ENCODE measurements around the gene CCDC148.
"Not testable (repeated sequence)": the region's sequence is repeated elsewhere in the genome, so short reads cannot be mapped to it uniquely, and the experiment has no call there.

CCDC148 gene

GRCh38 chr2:158482594-158482993 is 26.0 kb upstream of the CCDC148 start:
- DNase-seq (ENCODE audit: low read depth): no peak

- DNase-seq (ENCODE audit: low read depth): no peak
Measured at GRCh38 chr2:158481116-158481515, 24.6 kb upstream of the CCDC148 start.

DNA sequence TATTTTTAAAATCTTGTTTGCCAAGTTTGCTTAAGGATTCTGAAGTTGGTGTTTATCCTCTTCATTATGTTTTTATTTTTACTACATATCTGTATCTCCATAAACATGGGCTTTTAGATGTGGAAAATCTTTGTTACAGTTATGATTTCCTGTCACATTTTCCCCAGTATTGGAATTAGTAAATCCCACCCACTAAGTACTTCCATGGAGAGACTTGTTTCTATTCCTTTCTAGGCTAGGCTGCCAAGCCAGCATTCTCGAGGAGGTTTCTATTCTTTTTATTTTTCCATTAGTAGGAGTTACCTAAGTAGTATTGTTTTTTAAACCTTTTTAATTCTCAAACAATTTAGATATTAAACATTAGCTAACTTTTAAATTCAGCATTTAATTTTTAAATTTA is 22.3 kb upstream of the CCDC148 start:
- no peak for DNase-seq (ENCODE audit: low read depth)

GRCh38 chr2:158478237-158478636 is 21.7 kb upstream of the CCDC148 start:
- no peak for DNase-seq (ENCODE audit: low read depth)

GRCh38 chr2:158477202-158477601 is 20.6 kb upstream of the CCDC148 start:
- DNase-seq (ENCODE audit: low read depth): no peak

DNA sequence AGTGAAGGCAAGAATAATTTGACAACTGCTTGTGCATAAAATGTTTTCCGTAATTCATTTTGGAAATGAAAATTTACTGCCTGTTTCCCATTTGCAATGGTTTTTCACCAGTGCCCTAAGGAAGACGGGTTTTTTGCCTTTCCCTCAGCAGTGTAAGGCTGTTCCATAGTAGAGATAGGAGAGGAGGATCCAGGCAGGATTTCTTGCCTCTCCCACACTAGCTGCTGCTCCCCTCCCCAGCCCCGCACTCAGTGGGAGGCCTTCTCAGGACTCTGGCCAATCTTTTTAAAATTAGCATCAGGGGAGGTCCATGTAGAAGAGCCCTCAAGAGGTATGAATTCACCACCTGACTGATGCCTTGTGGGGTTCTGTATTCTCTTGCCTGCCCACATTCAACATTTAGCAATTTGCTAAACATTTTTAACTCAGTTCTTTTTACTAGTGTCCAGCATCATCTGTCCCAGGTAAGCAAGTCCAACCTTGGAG is 18.0 kb upstream of the CCDC148 start:
- not testable (repeated sequence) for DNase-seq (ENCODE audit: low read depth)

- no peak for DNase-seq (ENCODE audit: low read depth)
Measured at GRCh38 chr2:158473719-158474392, 17.3 kb upstream of the CCDC148 start.

GRCh38 chr2:158473300-158473699 is 16.7 kb upstream of the CCDC148 start:
- DNase-seq (ENCODE audit: low read depth): not testable (repeated sequence)

GRCh38 chr2:158472829-158473228 is 16.3 kb upstream of the CCDC148 start:
- not testable (repeated sequence) for DNase-seq (ENCODE audit: low read depth)

DNA sequence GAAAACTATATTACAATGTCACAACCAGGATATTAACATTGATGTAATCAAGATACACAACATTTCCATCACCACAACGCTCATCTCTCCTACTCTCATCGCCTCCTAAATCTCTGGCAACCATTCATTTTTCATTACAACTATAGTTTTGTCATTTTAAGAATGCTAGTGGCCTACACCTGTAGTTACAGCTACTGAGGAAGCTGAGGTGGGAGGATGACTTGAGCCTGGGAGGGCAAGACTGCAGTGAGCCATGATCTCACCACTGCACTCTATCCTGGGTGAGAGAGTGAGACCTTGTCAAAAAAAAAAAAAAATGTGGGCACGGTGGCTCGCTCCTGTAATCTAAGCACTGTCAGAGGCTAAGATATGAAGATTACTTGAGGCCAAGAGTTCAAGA is 10.7 kb upstream of the CCDC148 start:
- DNase-seq (ENCODE audit: low read depth): no peak

DNA sequence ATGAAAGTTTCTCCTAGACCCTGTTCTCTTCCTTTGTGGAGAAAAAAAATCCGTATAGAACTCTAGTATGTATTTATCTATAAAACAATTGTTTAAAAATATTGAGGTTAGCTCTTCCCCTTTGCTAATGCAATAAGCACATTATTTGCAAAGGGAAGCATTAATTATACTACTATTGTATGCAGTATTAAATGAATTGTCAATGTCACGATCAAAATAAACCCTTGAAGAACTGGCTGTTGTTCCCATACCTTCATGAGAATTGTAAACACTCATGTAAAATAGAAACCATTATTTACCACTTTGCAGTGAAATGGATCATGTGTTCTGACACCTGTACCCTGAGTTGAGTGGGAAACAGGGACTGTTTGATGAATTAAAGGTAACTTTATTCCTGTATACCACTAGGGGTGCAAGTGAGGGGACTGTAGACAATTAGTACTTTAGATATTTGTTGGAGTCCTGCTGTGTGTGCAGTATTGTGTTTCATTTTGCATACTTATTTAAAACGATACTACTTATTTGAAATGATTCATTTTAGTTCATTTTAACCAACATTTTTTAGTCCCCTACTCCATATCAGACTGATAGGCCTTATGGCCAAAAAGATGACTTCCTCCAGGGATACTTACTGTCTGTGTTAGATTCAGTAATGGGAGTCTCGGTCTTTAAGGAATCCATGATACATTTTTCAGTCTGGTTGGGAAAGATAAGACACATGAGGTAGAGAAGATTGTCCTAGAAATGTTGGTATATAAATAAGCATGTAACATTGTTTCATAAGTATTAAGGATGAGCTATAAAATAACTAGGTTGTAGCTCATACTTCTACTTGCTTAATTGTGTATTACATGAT is 8.1 kb upstream of the CCDC148 start:
- no peak for DNase-seq (ENCODE audit: low read depth)

GRCh38 chr2:158463496-158464095 is 7.0 kb upstream of the CCDC148 start:
- DNase-seq (ENCODE audit: low read depth): no peak

- DNase-seq (ENCODE audit: low read depth): no peak
Measured at GRCh38 chr2:158460632-158461297, 4.2 kb upstream of the CCDC148 start.

- DNase-seq (ENCODE audit: low read depth): no peak
Measured at GRCh38 chr2:158459161-158460003, 2.8 kb upstream of the CCDC148 start.

- DNase-seq (ENCODE audit: low read depth): no peak
Measured at GRCh38 chr2:158458617-158458920, 2.0 kb upstream of the CCDC148 start.

GRCh38 chr2:158457826-158458616 is 1.5 kb upstream of the CCDC148 start:
- peak; percentile 39 for DNase-seq (ENCODE audit: low read depth)

DNA sequence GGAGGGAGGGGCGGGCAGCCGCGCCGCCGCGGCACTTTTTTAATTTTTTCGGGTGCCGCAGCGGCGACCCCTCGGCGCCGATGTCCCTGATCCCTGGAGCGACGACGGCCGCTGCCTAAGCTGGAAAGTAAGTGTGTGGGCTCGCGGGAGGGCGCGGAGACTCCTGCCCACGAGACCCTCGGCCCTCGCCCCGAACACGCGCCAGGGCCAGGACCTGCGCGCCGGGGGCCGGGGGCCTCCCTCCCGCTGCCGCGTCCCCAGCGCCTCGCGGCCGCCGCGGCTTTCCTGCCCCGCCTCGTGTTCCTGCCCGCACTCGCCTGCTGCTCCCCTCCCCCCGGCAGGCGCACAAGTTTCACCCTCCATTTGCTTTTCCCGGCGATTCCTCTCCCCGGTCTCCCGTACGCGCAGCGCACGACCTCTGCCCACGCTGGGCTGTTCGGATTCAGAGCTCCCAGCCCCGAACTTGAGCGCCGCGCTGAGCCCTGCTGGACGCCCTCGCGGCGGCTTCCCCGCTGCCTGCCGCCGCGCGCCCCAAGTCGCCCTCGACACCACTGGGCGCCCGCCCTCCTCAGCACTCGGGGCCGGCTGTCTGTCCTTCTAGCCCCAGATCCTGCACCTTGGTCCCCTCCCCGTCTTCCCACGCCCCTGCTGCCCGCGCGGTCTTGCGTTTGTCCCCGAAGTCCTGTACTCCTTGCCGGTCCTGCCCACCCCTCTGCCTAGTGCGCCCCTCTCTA is 706 bp upstream of the CCDC148 start:
- peak; percentile 30 for DNase-seq (ENCODE audit: low read depth)

DNA sequence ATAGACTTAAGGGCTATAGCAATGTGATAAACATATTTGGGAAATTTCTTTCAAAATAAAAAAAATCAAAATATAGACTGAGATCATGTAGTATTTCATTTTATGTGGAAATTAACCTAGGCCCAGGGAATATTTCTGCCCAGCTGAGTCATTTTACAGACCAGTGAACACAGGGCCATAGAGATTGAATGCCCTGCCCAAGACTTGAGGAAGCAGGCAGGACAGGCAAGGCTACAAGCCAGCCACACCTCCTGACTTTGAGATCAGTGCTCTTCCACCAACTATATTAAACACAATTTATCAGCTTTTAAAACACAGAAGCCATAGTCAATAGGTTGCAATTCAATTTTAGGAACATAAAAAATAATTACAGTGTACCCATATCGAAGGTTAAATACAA is 12.9 kb downstream of the CCDC148 start:
- DNase-seq (ENCODE audit: low read depth): no peak

DNA sequence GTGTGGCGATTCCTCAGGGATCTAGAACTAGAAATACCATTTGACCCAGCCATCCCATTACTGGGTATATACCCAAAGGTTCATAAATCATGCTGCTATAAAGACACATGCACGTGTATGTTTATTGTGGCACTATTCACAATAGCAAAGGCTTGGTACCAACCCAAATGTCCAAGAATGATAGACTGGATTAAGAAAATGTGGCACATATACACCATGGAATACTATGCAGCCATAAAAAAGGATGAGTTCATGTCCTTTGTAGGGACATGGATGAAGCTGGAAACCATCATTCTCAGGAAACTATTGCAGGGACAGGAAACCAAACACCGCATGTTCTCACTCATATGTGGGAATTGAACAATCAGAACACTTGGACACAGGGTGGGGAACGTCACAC is 17.5 kb downstream of the CCDC148 start:
- DNase-seq (ENCODE audit: low read depth): not testable (repeated sequence)

DNA sequence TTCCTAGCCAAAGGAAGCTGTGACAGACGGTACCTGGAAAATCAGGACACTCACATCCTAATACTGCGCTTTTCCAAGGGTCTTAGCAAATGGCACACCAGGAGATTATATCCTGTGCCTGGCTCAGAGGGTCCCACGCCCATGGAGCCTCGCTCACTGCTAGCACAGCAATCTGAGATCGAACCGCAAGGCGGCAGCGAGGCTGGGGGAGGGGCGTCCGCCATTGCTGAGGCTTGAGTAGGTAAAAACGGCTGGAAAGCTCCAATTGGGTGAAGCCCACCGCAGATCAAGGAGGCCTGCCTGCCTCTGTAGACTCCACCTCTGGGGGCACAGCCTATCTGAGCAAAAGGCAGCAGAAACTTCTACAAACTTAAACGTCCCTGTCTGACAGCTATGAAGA is 22.8 kb downstream of the CCDC148 start:
- DNase-seq (ENCODE audit: low read depth): not testable (repeated sequence)
